Left colon (tissue), 2 donors: ENCODE data around the gene EPB41L3. TPM values are rescaled to one million over a fixed set of nuclear protein-coding genes. Genes with fewer than 3 reads are reported as not detected.
"Not testable (repeated sequence)": the region's sequence is repeated elsewhere in the genome, so short reads cannot be mapped to it uniquely, and the experiment has no call there.

Source experiments
- ATAC-seq: fragments of 200-7000 bp; cut with Tn5 transposase; one replicate; pipeline ENCODE4 v1.9.1; 2020; ENCODE audit warnings: mild to moderate bottlenecking, moderate library complexity
- DNase-seq, 2 donors: peaks; one replicate each; pipeline ENCODE4 v3.0.0-alpha.2; 2020
- intact Hi-C, 2 donors: fragments of 100-400 bp; cut with DNase I in 1 of 2; cut with micrococcal nuclease in 1 of 2; formaldehyde crosslinking; loops; one replicate each; pipeline versions ENCODE4 v1.11.2 to v1.14.0; 2022; cut with DNase I, micrococcal nuclease
- total RNA-seq, 2 donors: library from RNA; stranded (reverse); fragmentation: NEBNext Ultra II Directional; extraction: Animal tissue kit (Norgen Biotek cat#: 25700); gene quantifications; one replicate each; pipeline ENCODE4 v1.2.1, GENCODE V29; 2021
- donor health status: DM: no; HTN: no; CAD: no.
- donor health status: DM: yes; HTN: yes; CAD: no.

The EPB41L3 gene
- total RNA-seq, 2 donors from 2014 or later: 87.7 to 98.6 TPM

DNA sequence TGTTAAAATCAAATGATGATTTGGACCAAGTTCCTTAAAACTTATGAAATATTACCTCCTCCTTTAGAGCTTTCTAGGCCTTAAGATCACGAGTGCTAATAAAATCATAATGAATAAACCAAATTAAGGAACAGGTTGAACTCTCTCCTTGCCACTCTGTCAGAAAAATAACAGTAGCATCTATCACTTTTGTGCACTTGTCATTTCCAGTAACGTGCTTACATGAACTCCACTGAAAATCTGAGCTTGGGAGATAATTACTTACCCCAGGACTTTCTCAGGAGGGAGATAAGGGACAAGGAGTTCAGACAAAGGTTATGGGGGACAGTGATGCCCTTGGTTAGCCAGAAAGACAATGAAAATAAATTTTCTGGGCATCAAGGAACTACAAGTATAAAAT lies 36.0 kb downstream of the EPB41L3 start:
- intact Hi-C loops: no loop called here
- ATAC-seq (no peak), DNase-seq (no peak)

DNA sequence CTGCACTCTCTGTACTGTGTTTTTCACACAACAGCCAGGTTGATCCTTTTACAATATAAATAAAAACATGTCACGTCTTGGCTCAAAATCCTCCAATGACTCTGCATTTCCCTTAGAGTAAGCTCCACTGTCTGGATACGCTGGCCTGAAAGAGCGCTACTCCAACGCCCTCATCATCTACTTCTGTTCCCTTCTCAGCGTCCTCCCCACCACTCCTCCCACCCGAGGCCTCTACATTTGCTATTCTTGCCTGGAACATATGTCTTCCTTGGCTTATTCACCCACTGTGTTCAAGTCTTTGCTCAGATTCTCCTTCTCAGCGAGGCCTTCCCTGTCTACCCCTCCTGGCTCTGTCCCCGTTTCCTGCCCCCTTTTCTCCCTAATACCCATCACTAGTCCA lies 37.6 kb downstream of the EPB41L3 start:
- ATAC-seq: no peak
- no peak for DNase-seq
- intact Hi-C loops: no loop called here

DNA sequence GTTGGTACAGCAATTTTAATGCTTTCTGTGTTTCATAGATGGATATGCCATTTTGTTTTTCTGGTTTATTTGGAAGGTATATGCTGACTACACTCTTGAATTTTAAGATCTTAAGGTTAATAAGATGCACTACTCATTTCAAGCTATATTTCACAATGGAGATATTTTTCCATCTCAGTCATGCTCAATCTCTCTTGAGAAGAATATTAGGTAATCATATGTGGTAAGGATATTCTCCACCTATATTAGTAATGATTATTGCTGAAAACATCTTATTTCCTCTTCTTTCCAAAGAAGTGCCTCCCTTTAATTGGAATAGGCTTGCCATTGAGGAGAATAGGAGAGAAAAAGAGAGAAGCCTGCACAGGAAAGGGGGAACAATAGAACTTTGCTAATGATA lies 40.1 kb downstream of the EPB41L3 start:
- ATAC-seq (no peak), DNase-seq (no peak)
- intact Hi-C loops: no loop called here

DNA sequence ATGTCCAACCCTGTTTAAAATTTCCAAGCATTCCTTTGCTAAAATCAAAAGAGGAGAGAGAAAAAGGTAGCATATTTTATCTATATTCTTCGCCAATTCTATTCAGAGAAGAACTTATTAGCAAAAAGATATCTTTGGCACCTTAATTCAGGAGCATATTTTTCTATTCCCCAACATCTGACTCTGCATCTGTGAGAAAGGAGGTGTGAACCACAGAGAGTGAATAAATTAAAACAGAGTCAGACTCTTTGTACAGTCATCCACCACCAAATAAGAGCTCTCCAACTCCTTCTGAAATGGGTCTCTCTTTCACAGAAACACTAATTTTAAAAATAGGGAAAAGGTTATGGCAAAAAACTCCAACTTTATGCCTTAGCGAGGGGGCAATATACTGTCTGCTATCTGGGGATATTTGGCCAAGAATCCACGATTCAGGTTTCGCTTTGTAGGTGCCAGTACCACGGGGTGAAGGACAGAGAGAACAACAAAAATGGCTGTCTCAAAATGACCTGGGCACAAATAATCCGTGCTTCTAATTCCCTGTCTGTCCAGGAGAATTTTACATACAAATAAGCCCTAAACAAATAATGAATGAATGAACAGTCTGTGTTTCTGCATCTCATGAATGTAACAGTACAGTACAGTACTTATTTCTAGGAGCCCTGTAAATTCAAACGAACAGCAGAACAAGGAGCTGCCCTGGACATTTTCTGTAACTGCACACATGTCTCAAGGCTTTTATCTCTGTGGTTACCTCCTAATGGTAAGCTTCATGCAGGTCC lies 43.4 kb downstream of the EPB41L3 start:
- no peak for ATAC-seq
- intact Hi-C loops: no loop called here

DNA sequence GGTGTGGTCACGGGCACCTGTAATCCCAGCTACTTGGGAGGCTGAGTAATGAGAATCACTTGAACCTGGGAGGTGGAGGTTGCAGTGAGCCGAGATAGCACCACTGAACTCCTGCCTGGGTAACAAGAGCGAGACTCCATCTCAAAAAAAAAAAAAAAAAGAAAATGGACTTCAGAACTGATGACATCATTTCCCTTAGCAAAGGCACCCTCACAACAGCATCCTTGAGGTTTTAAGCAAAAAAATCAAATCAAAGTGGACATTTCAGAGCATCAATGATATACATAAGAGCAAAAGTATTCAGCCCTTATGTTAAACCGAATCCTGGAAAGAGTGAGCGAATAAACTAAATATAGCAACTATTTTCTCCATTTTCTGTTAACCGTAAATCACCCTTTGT lies 45.3 kb downstream of the EPB41L3 start:
- intact Hi-C loops: no loop called here
- ATAC-seq (no peak), DNase-seq (no peak)

More for the DNA sequence above, 43.4 kb downstream of the EPB41L3 start:
- no peak for DNase-seq

DNA sequence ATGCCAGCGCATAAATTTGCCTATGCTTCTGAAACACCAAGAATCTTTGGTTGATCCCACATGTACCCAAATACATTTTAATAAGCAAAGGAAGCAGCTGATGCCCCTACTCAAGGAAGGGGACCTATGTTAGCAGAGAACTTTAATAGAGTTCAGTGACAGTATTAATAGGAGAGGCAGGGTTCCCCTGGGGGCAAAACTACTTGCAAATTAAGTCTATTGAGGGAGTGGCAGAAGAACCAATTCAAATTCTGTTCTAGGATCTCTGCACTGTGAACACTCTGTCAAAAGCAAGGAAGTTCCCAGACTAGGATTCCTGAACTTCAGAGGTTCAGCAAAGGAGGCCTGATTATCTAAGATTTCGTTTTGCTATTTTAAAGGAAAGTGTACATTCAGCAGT lies 47.5 kb downstream of the EPB41L3 start:
- no peak for DNase-seq
- intact Hi-C loops: no loop called here
- ATAC-seq: no peak

DNA sequence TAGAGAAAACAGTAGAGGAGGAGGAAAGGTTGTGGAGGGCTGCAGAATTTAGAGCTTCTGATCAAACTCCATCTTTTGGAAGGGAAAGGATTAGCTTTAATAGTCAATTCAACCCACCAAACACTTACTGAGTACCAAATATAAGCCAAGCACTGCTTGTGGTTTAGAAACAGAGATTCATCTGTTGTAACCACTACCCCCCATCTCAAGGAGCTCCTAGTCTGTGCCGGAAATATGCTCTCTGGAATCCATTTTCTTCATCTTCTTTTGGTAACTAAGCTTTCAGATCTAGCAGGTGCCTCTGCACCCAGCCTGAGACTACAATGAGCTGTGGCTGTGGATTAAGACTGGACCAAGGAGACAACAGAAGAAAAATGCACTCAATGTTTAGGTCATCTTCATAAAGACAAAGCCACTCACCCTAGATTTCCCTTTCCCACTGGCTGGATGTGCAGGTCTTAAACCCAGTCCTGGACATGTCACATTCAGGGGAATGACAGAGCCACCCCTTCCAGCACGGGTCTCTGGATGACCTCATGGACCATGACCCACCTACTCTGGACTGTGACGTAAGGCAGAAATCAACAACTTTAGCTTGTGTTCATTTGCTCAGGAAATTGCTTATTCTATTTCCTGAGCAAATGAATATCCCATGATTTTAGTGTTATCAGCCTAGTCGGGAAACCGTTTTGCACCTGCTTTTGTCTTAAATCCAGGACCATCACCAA lies 52.9 kb downstream of the EPB41L3 start:
- intact Hi-C loops: no loop called here
- no peak for DNase-seq
- no peak for ATAC-seq

DNA sequence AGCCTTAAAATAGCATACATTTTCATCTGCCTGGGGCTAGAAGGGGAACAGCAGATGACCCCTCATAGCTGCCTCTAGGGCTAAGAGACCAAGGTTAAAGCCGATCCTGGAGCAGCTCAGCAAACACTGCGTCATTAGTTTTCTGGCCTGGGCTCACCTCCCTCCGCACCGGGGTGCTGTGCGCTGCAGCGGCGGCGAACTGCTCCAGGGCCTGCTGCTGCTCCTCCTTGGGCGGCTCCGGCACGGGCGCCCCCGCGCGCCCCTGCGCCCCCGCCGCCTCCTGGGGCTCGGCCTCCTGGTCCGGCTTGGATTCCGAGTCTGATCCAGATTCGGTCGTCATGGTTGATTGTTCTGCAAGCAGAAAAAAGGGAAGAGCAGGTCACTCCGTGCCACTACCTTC lies 55.0 kb downstream of the EPB41L3 start:
- ATAC-seq (no peak), DNase-seq (no peak)
- intact Hi-C loops: no loop called here

DNA sequence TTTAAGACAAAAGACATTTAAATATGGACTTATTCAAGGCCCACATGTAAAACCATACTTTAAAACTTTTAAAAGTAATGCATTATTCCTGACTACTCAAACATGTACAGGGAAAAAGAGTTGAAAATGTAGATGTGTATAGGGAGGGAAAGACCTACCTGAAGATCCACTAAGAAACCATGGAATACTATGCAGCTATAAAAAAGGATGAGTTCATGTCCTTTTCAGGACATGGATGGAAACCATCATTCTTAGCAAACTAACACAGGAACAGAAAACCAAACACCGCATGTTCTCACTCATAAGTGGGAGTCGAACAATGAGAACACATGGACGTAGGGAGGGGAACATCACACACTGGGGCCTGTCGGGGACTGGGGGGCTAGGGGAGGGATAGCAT lies 55.8 kb downstream of the EPB41L3 start:
- DNase-seq, intact Hi-C loops, ATAC-seq: not testable (repeated sequence)

DNA sequence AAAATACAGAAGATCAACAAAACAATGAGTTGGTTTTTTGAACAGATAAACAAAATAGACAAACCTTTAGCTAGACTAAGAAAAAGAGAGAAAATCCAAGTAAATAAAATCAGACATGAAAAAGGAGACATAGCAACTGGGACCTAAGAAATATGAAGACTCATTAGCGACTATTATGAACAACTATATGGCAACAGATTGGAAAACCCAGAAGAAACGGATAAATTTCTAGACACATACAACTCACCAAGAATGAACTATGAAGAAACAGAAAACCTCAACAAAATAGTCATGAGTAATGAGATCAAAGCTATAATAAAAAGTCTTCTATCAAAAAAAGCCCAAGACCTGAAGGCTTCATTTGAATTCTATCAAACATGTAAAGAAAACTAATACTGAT lies 59.3 kb downstream of the EPB41L3 start:
- ATAC-seq (no peak), DNase-seq (no peak)
- intact Hi-C loops: no loop called here

DNA sequence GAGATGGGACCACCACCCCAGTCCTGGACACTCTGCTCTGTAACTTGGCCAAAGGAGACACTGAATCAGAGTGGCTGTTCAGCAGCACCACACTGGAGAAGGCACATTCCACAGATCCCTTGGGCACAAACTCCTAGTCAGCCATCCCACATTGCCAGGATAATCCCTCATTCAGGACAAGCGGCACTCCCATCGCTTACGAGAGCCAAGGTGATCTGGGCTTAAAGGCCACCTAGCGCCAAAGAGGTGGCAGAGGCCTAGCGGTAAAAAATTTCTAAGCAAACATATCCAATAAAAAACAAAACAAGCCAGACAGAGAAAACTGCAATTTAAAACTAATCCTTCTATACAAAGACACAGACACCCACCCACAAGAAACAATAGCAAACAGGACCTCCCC lies 62.2 kb downstream of the EPB41L3 start:
- DNase-seq (no peak), ATAC-seq (no peak)
- intact Hi-C loops: no loop called here

DNA sequence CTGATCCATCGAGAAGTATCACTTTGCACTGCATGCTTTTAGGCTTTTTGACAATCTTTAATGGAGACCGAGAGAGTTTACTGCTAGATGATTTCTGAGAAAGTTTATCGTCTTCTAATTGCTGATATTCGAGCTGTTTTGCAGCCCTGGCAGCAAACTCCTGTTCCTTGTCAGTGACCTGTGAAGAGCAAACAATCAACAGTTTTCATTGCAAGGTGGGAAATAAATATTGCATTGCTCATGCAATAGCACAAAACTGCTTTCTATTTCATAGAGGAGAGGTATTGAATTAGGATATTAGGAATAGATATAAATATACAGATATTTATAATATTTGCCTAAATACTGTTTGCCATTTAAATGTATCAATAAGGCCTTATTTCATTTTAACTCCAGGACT lies 65.5 kb downstream of the EPB41L3 start:
- intact Hi-C loops: no loop called here
- ATAC-seq: no peak

DNA sequence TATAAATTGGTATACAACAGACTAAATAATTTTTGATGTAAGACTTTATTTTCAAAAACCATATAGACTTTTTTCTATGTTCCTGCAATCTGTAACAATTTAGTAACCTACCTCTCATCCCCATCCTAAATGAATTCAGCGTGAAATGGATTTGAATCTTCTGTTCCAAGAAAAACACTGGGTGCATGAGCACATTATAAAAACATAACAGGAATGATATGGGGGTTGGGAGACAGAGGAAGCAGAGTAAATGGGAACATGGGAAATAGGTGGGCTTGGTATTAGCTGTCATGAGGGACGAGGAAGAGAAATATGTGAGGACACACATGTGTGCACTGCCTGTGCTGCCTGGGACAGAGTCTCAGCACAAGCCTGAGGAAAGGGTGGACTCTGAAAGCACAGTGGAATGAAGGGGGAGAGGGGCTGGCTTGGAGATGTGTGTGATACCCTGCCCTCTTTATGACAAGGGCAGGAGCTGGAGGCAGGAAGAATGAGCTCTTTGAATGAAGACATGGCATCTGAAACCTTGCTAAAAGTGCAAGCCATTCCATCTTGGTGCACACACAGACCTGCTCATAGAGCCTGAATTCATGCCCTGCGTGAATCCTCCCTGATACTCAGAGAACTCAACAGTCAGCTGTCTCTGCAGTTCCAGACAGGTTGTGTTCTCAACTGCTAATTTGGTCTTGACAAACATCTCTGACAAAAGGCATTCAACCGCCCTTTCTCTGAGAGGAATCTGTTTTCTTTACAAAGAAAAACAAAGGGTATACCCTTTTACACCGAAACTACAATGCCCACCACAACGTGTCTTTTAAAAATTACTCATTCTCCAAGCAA lies 66.6 kb downstream of the EPB41L3 start:
- no peak for ATAC-seq
- DNase-seq: no peak
- intact Hi-C loops: no loop called here

More for the DNA sequence above, 65.5 kb downstream of the EPB41L3 start:
- DNase-seq: no peak

DNA sequence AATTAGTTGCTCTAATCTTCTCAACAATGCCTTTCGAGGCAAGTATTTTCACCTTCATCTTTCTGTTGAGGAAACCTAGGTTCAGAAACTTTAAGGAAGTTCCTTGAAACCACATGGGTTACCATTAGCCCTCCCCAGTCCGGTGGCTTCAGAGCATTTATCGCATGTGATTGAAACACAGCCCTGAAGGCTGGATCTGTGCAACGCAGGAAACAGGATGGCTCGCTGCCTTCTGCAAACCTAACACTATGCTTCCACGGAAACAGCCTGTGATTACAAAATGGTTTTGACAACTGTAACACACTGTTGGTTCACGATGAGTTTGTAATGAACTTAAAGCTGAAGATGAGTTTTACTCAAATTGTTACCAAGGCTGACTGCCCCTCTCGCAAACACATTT lies 68.5 kb downstream of the EPB41L3 start:
- no peak for ATAC-seq
- intact Hi-C loops: no loop called here
- no peak for DNase-seq

DNA sequence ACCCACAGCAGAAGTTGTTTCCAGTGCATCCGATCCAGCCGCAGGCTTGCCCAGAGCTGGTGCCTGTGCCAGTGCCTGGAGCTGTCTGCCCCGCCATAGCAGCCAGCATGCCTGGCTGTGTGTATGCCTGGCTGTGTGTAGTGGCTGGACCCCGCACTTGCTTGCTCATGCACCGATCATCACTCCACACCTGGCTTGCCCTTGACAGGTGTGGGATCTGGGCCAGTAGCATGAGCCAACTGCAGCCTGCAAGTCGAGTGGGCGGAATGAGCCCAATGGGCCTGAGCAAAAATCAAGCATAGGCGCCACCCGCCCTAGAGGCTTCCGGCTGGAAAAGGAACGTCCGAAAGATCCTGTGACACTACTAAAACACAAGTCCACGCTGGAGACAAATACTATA lies 74.5 kb downstream of the EPB41L3 start:
- no peak for ATAC-seq
- intact Hi-C loops: no loop called here
- DNase-seq: no peak

DNA sequence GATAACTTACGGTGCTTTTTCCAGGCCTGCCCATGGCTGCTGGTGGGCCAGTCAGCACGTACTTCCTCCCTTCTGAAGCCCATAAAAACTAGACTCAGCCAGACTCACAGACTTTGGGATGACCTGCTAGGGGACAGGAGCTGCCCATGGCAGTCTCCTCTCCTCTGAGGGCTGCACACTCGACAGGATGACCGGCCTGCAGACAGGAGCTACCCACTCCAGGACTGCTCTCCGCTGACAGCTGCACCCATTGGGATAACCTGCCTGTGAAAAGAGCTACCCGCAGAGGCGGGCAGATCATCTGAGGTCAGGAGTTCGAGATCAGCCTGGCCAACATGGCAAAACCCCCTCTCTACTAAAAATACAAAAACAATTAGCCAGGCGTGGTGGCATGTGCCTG lies 75.4 kb downstream of the EPB41L3 start:
- ATAC-seq (no peak), DNase-seq (no peak)
- intact Hi-C loops: no loop called here

DNA sequence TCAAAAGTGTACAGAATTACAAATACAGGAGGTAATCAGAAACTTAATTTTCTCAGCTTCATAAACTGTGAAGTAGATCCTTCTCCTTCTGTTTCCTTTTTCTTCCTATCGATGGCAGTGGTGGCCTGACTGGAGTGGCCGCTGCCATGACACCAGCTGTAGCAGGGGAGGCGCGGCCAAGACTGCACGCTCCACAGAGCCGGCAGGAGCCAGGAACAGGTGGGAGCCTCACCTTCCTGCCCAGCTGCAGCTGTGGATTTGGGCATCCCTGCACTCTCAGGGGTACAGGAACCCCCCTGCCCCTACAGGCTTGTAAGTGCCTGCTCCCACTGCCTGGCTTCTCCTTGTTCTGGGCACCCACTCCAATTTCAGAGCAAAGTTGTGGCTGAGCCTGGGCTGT lies 76.1 kb downstream of the EPB41L3 start:
- intact Hi-C loops: no loop called here
- DNase-seq: no peak
- no peak for ATAC-seq

DNA sequence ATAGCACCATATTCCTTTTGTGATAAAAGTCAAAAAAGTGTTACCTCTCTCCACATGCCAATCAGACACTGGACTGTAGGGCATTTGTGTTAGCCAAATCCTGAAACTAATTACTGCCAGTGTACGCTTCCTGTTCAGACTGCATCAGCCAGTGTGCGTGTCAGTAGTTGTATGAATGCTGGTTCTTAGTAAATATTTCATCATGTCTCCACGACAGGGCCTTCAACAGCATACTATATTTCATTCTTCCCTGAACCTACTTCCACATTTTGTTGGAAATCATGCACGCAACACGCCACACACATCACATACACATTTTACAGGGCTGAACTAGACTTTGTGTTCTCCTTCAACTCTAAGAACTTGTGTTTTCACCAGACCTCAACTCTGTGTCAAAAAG lies 77.5 kb downstream of the EPB41L3 start:
- no peak for ATAC-seq
- intact Hi-C loops: no loop called here
- DNase-seq: no peak

DNA sequence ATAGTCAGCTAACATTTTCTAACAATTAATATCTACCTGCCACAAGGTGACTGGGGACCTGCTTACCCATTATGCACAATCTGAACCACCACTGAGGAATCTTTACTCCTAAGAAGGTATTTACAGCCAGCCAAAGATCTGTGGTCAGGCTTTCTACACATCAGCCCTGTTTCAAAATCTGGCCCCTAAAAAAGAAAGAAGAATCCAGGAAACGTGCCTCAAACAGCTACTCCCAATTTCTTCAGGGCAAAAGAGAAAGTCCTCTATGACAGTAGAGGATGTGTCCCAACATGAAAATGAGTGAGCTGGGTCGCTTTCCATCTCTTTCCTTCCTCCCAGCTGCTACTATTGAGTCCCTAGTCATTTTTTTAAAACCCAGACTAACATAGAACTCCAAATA lies 79.5 kb downstream of the EPB41L3 start:
- no peak for ATAC-seq
- intact Hi-C loops: no loop called here
- no peak for DNase-seq

DNA sequence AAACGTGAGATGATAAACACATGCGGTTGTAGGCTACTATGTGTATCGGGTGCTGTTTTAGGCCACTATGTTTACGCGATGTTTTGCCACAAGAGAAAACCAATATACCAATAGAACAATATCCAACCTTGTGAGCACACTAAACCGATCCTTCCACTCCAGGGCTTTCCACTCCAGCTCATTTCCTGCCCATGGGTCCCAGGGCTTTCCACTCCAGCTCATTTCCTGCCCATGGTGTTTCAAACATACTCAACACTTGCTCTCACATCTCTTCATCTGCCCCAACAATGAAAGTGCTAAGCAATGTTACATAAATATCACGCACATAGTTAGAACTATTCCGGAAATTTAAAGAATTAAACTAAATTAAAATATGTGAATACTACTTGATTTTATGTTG lies 80.0 kb downstream of the EPB41L3 start:
- DNase-seq: no peak
- intact Hi-C loops: no loop called here
- no peak for ATAC-seq
